NCI-H2196 treated with DMSO at 0.1 percent for 48 hours (cell line): ENCODE data around the gene MON2.
"Not testable (repeated sequence)": the region's sequence is repeated elsewhere in the genome, so short reads cannot be mapped to it uniquely, and the experiment has no call there.

Source experiments
- DNase-seq: peaks from one replicate; lab custom pipeline; 2025; ENCODE audit not compliant: unreplicated experiment; lab: John Stamatoyannopoulos, UW

Gene MON2

DNA sequence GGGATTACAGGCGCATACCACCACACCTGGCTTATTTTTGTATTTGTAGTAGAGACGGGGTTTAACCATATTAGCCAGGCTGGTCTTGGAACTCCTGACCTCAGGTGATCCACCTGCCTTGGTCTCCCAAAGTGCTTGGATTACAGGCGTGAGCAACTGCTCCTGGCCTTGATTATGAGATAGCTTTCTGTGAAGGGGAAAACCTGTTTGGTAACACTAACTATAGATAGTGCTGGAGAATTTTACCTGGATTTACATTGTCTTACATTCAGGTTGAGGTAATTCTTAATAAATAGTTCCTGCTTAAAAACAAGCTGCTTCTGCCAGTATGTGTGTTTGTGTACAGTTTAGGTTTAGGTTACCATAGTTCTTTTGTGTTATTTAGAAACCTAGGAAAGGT, 77.1 kb downstream of the MON2 start:
- no peak for DNase-seq

DNA sequence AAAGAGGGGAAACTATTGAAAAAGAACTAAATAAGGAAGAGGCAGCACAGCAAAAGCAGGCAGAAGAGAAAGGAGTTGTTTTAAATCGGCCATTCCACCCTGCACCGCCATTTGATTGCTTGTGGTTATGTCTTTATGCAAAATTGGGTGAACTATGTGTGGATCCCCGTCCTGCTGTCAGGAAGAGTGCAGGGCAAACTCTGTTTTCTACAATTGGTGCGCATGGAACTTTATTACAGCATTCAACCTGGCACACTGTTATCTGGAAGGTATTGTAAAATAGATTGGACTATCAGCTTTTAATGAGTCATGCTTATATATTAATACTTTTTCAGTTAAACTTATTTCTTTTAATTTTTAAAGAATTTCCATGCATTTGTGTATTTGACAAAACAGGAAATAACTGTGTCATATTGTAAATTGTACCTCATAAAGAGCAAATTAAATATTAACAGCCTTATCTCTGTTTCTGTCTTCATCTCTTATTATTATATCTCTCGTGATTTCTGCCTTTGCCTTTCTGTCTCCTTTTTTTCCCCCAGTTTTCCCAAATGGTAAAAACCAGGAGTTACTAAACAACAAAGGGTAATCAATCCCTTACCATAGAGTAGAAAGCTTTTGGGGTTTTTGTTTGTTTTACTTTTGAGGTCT, 86.4 kb downstream of the MON2 start:
- DNase-seq, result no peak

DNA sequence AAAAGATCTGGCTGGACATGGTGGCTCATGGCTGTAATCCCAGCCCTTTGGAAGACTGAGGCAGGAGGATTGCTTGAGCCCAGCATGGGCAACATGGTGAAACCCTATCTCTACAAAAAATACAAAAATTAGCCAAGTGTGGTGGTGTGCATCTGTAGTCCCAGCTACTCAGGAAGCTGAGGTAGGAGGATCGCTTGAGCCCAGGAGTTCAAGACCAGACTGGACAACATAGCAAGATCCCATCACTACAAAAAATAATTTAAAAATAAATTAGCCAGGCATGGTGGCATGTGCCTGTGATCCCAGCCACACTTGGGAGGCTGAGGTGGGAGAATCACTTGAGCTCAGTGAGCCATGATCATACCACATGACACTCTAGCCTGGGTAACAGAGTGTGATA, 92.7 kb downstream of the MON2 start:
- DNase-seq, result not testable (repeated sequence)

DNA sequence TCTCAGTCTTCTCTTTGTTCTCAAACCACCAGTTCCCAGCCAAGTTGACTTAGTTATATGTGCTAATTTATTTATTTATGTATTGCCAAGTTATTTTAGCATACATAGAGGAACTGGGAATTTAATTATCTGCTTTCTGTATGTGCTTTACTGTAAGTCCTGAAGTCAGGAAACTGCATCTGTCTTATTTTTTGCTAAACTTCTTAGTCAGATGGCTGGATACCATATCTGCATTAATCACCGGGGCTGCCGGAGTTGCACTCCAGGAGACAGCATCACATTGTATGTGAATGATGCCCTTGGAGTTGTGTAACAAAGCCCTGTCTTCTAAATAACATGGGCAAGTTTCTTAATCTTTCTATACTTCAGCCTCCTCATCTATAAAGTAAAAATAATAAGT, 96.2 kb downstream of the MON2 start:
- DNase-seq, result no peak

DNA sequence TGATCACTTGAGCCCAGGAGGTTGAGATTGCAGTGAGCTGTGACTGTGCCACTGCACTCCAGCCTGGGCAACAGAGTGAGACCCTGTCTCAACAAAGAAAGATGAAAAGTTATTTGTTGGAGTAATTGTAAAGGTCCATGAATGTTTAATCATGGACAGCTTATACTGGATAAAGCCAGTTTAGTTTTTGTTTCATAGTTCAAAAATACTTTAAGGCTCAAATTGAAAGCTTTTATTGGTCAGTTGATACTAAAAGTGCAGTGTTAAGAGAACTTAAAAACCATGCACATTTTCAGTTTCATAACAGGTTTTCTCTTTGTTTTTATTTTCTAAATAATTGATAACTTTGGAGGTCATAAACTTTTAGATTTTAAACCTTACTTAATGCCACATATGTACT, 108.4 kb downstream of the MON2 start:
- no peak for DNase-seq

DNA sequence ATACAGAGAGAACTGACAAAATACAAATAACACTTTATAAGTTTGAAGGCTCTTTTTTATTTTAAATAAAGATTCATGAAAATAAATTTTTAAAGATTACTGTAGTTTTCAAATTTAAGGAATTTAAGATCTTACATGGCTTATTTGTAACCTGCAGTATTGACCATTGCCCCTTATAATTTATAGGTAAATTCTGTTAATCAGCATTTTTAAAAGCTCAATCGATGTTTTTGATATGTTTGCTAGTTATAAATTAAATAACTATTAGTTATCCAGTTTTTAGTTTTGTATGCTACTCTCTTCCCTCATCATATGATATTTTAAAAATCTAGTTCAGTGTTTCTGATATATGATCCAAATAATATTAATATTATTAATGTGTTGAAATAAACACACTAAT, 109.9 kb downstream of the MON2 start:
- DNase-seq, result no peak

DNA sequence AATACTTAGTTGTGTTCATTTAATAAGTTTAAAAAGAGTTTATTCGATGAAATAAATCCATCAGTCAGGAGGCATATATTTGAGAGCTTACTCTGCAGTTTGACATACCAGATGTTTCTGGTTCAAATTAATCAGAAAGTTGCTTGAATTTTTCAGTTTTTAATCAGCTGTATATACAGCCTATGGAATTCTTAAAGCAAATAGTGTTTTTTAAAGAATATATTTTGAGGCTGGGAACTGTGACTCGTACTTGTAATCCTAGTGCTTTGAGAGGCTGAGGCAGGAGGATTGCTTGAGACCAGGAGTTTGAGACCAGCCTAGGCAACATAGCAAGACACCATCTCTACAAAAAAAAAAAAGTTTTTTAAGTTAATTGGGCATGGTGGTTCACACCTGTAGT, 112.1 kb downstream of the MON2 start:
- no peak for DNase-seq

DNA sequence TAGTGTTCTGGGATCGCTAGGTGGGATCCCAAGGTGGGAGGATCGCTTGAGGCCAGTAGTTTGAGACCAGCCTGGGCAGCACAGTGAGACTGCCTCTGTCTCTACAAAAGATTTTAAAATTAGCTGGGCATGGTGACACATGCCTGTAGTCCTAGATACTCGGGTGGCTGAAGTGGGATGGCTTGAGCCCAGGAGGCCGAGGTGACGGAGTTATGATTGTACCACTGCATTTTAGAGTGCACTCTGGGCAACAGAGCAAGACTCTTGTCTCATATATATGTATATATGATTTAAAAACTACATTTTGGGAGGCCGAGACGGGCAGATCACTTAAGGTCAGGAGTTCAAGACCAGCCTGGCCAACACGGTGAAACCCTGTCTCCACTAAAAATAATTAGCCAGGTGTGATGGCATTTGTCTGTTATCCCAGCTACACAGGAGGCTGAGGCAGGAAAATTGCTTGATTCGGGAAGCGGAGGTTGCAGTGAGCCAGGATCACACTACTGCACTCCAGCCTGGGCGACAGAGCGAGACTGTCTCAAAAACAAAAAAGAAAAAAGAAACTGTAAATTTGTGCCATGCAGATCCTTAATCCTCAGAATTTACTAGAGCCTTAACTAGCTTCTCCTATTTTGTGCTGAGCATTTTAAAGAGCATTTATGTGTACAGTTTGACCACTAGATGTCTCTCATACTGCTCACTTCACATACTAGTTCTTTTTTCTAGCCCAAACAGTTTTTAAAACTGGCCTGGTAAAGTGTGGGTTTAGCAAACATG, 114.8 kb downstream of the MON2 start:
- peak; percentile 32 for DNase-seq

DNA sequence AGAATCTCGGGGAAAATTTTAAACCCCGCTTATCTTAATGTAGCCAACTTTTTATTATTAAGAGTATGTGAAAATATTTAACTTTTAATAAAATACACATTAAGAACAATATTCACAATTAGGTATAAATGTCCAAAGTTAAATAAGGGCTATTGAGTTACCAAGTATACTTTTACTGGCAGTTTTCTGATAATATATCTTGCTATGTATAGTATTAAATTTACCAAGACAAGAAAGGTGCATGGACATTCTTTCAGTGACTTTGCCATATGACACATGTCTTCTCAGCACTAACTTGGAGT, 115.4 kb downstream of the MON2 start:
- no peak for DNase-seq

DNA sequence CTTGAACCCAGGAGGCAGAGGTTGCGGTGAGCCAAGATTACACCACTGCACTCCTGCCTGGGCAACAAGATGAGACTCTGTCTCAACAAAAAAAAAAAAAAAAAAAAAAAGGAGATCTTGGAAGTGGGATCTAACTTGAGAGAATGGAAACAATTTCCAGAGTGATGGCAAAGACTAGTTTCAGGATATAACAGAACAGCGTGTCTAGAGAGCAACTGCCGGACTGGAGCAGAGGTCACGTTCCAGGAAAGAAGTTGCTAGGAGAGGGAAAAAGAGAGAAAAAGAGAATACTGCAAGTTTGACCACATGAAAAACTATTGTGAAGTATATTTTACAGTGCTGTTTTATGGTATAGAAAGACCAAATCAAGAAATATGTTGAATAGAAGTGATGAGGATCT, 118.0 kb downstream of the MON2 start:
- DNase-seq, result no peak

DNA sequence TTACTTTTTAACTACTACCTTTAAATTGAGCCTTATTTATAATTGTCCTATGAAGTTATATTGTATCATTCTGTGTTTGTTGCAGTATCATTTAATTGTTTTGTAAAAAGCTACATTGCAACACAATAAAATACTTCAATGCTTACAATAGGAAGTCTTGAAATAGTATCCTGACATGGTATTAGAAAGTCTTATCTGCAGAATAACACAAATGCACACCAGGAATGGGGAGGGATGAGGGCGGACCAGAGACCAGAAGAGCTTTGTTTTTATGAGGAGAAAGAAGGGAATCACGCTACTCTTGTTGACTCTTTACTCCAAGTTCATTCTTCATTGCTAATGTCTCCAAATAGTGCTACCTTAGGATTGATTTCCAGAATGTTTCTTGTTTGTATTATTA, 120.2 kb downstream of the MON2 start:
- no peak for DNase-seq

DNA sequence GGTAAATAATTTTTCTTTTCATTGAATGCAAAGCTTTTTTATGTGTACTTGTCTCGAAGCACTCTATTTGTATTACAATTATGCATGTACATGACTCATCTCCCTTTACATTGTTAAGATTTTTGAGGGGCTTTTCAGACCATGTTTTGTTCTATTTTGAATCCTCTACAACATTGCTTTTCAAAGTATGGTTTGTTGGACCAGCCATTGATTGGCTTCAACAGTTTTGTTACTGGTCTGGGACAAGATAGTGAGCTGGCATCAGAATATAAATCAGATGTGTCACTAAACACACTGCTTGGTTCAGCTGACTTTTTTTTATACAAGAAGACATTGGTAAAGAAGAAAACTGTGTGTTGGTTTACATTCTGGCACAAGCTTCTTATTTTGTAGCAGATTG, 122.3 kb downstream of the MON2 start:
- no peak for DNase-seq

DNA sequence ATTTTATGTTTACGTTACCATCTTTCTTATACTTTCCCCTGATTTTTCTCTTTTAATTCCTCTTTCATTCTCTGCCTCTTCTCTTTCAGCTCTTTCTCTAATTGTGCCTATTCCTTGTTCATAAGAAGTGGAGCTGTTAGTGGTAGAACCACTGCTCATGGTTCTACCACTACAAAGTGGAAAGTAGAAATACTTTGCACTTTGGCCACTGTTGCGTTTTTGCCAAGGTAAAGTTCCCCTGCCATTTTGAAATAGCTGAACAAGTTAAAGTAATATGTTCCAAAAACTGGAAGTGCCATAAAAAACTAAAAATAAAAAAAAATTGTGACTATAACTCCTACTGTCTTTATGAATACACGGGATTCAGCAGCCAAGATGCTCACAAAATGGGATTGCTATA, 130.6 kb downstream of the MON2 start:
- DNase-seq, result no peak

DNA sequence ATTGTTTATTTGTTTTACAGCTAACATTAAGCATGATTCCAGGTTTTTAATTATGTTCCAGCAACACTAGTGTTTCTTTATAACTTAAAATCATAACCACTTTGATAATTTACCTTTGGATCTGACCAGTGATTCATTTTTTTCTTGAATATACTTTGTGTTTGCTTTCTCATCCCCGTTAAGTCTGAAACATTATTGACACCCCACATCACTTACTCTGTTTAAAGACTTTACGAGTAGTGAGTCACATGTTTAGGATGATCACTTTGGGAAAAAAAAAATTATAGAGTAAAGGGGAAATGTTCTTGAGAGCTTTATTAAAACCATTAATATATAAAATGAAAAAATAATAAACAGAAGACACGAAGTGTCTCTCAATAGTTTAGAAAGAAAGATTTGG, 132.2 kb downstream of the MON2 start:
- no peak for DNase-seq

DNA sequence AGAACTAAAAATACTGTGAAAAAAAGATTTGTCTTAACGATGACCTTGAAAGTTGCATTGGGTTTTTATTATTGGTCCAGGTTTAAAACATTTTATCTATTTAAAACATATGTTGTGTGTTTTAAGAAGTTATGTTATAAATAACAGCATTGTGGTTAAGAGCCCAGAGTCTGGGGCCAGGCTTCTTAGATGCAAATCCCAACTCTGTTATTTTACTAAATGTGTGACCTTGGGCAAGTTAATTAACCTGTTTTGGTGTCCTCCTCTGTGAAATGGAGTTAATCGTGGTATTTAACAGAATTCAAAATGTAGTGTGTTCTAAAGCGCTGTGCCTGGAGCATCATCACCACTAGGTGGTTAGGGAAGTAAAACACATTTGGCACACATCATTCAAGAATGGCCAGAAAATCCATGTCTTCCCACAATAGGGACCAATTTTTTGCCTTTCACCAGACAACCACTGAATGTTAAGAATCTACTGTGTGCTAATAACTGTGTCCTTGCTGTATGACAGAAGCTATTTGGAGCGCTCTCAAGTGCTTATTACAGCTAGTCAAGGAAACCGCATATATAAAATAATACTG, 133.3 kb downstream of the MON2 start:
- no peak for DNase-seq

DNA sequence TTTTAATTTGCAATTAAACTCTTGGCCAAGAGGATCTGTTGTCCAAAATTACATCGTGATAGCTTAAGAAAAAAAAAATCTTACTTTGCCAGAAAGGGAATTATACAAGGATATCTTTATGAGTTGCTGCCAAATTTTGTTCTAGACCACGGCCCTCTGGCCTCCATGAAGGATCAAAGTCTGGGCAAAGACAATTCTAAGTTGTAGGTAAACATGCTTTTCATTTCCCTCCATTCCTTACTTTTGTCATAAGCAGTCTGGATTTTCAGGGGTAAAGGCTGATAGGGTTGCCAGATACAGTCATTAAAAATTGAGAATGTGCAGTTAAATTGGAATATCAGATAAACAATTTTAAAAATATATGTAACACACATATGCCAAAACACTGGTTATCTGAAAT, 135.1 kb downstream of the MON2 start:
- no peak for DNase-seq

DNA sequence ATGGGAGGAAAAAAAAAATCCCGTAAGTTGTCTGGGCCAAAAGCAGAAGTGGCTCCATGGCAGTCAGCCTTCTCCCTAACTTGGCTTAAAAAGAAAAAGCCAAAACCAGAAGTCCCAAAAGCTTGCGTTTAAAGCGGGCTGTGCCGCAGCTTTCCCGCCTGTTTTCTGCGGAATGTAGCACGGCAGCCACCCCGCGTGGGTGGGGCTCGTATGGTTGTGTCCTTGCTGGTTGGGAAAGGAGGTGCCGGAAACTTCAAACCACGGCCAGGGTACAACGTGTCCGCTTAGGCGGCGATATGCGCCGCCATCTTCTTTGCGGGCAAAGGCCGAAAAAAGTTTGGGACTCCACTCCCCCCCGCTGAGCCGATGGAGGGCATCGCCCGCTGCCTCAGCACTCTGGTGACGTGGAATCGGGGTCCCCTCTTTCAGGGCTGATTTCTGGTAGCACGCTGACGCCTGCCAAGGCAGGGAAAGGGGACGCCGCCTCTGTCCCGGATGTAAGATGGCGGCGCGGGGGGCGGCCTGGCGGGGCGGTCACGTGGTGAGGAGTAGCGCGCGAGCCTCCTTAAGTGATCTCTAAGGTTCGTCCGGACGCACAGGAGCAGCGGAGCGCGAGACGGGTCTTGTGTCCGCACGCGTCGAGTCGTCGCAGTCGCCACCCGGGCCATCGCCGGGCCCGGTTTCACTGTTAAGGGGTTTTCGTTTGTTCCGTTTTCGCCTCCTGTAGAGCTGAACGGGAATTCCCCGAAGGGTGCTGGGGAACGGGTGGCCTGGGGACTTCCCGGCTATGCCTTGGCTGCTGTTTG, 135.8 kb downstream of the MON2 start:
- peak; percentile 86 for DNase-seq

DNA sequence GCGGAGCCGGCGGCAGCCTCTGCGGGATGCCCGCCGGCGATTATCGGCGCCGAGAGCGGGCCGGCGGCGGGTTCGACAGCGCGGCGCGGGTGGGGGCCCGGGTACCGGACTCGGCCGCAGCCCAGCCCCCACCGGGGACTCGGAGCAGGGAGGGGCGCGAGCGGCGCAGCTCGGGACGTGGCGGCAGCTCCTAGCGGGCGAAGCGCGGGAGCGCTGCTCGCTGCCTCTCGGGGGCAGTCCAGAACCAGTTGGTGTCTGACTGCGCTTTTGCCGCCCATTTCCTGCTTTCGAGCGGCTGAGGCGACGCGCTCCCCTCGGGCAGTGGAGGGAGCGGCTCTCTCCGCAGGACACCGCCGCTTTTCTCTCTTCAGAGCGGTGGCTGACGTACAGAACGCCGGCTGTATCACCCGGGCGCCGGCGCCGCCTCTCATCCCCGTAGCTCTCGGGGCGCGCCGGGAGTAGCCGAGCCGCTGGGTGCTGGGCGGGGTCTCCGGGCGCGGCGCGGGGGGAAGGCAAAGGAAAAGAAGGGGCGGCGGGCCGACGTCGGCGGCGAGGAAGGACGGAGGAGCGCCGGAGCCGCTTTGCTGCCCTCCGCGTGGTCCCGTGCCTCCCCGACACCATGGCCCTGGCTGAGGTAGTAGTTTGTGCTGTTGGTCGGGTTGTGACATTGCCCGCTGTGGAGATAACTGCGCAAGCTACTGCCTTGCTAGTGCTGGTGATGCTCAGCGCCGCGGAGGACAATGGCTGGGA, 136.6 kb downstream of the MON2 start:
- DNase-seq, result peak; percentile 66

DNA sequence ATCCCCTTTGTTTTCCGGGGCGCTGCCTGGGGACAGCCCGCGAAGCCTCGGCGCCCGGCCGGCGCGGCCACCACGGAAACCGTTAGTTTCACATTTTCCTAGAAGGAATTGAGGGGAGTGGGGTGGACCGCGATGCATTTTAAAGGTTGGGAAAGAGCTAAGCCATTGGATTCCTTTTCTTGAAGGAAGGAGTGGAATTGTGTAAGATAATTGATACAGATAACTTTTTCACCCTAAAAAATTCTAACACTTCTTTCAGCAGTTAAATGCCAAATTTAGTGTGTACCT, 137.1 kb downstream of the MON2 start:
- no peak for DNase-seq

DNA sequence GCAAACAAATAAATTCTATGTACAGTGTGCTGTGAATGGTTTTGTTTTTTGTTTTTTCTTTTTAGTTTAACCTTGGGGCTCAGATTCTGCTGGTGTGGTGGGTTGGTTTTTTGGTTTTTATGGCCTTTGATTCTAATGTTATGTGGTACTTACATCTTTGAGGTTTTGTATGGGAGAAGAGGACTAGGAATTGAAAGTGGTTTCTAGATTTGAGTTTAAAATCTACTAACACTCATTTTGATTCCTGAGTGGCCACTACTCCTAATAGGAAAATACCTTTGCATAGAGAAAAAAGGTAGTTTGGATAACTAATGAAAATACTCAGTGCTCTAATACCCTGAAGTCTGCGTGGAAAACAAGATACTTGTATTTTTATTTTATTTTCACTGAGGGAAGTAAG, 137.7 kb downstream of the MON2 start:
- DNase-seq, result no peak

DNA sequence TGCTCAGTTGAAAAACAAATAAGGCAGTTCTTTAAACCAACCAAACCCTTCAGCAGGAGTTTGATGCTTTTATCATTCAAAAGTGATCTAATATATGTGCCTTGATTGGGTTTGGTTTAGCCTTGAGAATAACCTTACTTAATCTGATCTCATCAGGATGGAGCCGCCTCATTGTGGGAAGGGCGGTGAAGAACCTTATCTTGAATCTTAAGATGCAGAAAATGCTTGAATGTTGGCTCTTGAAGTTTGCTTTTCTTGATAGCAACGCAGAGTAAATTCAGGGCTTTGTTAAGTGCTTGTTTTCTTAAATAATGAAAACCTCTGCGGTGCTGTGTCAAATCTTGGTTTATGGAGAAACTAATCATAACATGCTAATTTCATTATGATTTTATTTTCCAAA, 138.2 kb downstream of the MON2 start:
- no peak for DNase-seq
